K562 (cell line): ENCODE measurements around the gene CRYBG3. TPM values are rescaled to one million over a fixed set of nuclear protein-coding genes. Genes with fewer than 3 reads are reported as not detected.

Experiments
- CREB5 ChIP-seq: fragments of 250-450 bp; sonication (Bioruptor Pico); IDR thresholded peaks from 2 replicates; pipeline ENCODE4 v1.5.0; 2020; ENCODE audit warnings: mild to moderate bottlenecking
- NFRKB ChIP-seq: fragments of 450-650 bp; IDR thresholded peaks from 2 replicates; pipeline ENCODE4 v1.6.1; 2016; ENCODE audit warnings: low read depth
- NR2C2 ChIP-seq, 2 experiments: fragments of 200-800 bp in 1 of 2; sonication (Bioruptor generic) in 1 of 2; sonication (generic) in 1 of 2; formaldehyde crosslinking in 1 of 2; IDR thresholded peaks; 2 replicates each; pipeline versions ENCODE4 v1.6.1 to v1.8.0; 2016 to 2022; ENCODE audit warnings: mild to moderate bottlenecking in 1 of 2, missing compliant biosample characterization in 1 of 2, missing genetic modification characterization in 1 of 2, missing genetic modification reagents in 1 of 2
- ZNF184 ChIP-seq: sonication (generic); formaldehyde crosslinking; IDR thresholded peaks from 2 replicates; pipeline ENCODE4 v1.5.0; 2020; ENCODE audit warnings: missing genetic modification reagents
- ZNF695 ChIP-seq: fragments of 450-650 bp; formaldehyde crosslinking; IDR thresholded peaks from 2 replicates; pipeline ENCODE4 v1.4.0; 2020; ENCODE audit warnings: mild to moderate bottlenecking, moderate library complexity
- polyA plus RNA-seq, 8 experiments: library from polyadenylated mRNA; depleted of rRNA in 4 of 8; stranded (reverse) in 5 of 8; unstranded in 3 of 8; fragments of >200 nt; fragmentation: Nextera tagmentation in 2 of 8; fragmentation: Illumina TruSeq in 1 of 8; extraction: Ambion mirVana in 2 of 8; extraction: Trizol in 1 of 8; gene quantifications; 2 replicates each; pipeline versions ENCODE4 v1.2.1 to v1.2.3, GENCODE V29; 2011 to 2014; ENCODE audit warnings: inconsistent platforms in 1 of 8, missing spikeins in 1 of 8
- total RNA-seq, 7 experiments: library from RNA; depleted of rRNA in 6 of 7; stranded (reverse); fragments of >200 nt in 6 of 7; fragmentation: Illumina TruSeq in 2 of 7; extraction: Trizol in 2 of 7; gene quantifications; 2 replicates each; pipeline versions ENCODE4 v1.2.1 to v1.2.3, GENCODE V29; 2011 to 2021; ENCODE audit warnings: low replicate concordance in 1 of 7
- TF ChIP-seq, protein P1 (sequence below), 3 experiments: fragments of 200-800 bp in 1 of 3; fragments of 250-450 bp in 1 of 3; fragments of 450-650 bp in 1 of 3; sonication (Bioruptor Pico) in 1 of 3; sonication (Bioruptor generic) in 1 of 3; formaldehyde crosslinking in 1 of 3; IDR thresholded peaks; 2 replicates each; pipeline versions ENCODE4 v1.6.1 to v1.8.0; 2016 to 2022; ENCODE audit warnings: mild to moderate bottlenecking in 2 of 3, missing genetic modification characterization in 2 of 3, missing compliant biosample characterization in 1 of 3, moderate library complexity in 1 of 3

Gene CRYBG3
- total and polyA plus RNA-seq, 9 of the 15 experiments (the other 6 are each of a cell fraction or from before 2014, with no cell fraction given): 0.08 to 0.72 (median 0.18) TPM

DNA sequence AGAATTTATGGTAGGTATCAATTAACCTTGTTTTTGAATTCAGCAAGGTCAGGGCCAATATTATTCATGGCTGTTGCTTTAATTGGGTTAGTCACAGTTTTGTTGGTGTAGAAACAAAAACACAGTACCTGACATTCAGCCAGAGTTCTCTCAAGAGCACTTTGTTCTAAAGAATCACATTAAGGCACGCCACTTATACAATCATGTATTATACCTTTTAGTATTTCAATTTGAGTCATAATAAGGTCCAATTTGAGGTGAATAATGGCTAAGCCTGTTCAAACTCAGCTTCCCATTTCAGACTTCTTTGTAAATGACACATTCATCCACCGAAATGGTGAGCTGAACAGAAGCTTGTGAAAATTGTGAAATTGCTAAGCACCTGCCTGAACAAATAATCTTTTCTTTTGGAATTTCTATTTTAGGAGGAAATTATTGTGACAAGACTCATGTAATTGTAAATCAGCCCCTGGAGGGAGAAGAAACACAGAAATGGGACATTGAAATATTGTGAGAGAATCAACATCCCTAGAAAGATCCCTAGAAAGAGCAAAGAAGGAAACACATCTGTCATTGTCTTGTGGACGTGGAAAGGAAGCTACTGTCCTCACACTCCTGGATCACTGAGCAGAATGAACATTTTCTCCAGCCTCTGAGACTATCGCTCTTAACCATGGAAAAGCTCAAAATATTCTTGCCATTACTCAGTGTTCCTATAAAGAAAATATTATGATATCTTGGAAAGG is 121.2 kb downstream of the CRYBG3 start (continued):
- TF ChIP-seq, protein P1, sequence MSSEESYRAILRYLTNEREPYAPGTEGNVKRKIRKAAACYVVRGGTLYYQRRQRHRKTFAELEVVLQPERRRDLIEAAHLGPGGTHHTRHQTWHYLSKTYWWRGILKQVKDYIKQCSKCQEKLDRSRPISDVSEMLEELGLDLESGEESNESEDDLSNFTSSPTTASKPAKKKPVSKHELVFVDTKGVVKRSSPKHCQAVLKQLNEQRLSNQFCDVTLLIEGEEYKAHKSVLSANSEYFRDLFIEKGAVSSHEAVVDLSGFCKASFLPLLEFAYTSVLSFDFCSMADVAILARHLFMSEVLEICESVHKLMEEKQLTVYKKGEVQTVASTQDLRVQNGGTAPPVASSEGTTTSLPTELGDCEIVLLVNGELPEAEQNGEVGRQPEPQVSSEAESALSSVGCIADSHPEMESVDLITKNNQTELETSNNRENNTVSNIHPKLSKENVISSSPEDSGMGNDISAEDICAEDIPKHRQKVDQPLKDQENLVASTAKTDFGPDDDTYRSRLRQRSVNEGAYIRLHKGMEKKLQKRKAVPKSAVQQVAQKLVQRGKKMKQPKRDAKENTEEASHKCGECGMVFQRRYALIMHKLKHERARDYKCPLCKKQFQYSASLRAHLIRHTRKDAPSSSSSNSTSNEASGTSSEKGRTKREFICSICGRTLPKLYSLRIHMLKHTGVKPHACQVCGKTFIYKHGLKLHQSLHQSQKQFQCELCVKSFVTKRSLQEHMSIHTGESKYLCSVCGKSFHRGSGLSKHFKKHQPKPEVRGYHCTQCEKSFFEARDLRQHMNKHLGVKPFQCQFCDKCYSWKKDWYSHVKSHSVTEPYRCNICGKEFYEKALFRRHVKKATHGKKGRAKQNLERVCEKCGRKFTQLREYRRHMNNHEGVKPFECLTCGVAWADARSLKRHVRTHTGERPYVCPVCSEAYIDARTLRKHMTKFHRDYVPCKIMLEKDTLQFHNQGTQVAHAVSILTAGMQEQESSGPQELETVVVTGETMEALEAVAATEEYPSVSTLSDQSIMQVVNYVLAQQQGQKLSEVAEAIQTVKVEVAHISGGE (CRISPR knock-in tag; IDR thresholded peaks at IDR 0.05): no peak
- TF ChIP-seq NFRKB: no peak
- TF ChIP-seq ZNF695 (CRISPR knock-in tag): no peak
- TF ChIP-seq NR2C2 (CRISPR knock-in tag; IDR thresholded peaks at IDR 0.05): no peak
- TF ChIP-seq NR2C2 (tag; IDR thresholded peaks at IDR 0.05): no peak
- no peak for TF ChIP-seq CREB5
- TF ChIP-seq ZNF184 (CRISPR knock-in tag): no peak
